Glomerular endothelial cell (primary cell): ENCODE results near the gene PCDHGC5. TPM values are rescaled to one million over a fixed set of nuclear protein-coding genes. Genes with fewer than 3 reads are reported as not detected.

Experiments
- DNase-seq: peaks from one replicate; pipeline ENCODE4 v3.0.0-alpha.2; 2011; ENCODE audit warnings: low read depth, low spot score; ENCODE audit errors: extremely low read depth
- total RNA-seq: library from RNA; depleted of rRNA; stranded (reverse); fragments of >200 nt; gene quantifications from 2 replicates; pipeline ENCODE4 v1.2.3, GENCODE V29; 2015

Gene PCDHGC5
- total RNA-seq, 1 donor from 2014 or later: 2.5 TPM

DNA sequence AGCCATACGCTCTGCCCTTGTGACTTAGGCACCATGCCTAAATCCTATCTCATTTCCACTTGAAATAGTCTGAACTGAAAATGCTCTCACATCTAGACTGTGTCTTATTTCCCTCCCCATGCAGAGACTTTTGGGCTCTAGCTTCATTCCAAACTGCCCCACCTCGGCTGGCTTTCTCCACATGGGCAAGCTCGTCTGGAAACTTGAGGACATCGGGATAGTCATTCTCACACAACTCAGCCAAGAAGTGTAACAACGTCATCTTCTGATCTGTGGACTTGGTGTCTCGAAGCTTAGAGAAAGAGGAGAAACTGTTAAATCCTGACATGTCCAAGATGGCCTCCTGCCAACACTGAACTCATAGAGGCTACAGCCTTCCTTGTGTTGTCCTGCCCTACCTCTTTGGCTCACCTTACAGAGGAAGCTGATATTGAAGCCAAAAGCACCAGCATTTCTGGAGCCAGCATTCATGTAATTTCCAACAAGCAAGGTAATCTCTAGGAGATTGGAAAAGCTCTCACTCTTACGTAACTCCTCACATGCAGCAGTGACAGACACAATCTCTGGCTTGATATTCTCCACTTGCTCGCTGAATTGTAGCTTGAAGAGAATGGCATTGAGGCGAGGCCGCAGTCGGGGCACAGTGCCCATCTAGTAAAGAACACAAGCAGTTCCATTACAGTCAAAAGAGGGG, 39.6 kb downstream of the PCDHGC5 start:
- no peak for DNase-seq

DNA sequence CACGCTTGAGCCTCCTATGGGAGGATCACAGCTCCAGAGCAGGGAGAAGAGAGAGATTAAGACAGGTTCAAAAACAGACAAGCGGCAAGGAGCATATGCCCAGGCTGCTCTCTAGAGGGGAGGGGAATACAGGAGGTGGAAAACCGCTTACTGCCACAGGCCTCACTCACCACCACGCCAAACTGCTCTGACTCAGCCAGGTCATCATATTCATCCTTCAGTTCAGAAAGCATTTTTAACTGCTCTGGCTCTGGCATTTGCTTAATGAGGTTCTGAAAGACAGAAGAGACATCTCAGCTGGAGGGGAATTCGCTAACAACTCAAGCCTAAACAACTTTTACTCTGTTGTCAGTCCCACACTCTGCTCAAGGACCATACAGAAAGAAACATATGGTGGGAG, 40.1 kb downstream of the PCDHGC5 start:
- DNase-seq: no peak

DNA sequence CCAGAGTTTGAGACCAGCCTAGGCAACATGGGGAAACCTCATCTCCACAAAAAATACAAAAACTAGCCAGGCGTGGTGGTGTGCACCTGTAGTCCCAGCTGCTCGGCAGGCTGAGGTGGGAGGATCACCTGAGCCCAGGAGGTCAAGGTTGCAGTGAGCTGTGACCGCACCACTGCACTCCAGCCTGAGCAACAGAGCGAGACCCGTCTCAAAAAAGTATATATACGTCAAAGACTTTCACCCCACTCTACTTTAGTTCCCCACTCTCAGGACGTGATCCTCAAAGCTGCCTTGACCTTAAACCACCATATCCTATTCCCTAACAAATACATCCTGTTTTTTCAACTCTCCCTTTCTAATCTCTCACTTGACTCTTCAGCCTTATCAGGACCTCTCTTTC, 41.0 kb downstream of the PCDHGC5 start:
- no peak for DNase-seq

DNA sequence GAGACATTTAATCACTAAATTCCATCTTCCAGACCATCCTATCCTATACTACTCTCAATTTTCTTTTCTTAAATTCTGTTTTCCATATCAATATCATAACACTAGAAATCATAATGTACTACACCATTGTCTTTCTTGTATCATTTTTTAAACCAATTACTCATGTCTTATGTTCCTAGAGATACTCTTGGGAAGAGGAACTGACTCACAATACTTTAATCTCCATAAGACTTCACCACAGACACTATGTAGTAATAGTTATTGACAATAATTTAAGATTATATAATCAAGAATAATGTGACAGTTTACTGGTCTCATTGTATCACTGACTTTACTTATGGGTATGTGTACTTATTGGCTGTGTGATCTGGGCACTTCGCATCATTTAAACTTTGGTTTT, 43.8 kb downstream of the PCDHGC5 start:
- no peak for DNase-seq

DNA sequence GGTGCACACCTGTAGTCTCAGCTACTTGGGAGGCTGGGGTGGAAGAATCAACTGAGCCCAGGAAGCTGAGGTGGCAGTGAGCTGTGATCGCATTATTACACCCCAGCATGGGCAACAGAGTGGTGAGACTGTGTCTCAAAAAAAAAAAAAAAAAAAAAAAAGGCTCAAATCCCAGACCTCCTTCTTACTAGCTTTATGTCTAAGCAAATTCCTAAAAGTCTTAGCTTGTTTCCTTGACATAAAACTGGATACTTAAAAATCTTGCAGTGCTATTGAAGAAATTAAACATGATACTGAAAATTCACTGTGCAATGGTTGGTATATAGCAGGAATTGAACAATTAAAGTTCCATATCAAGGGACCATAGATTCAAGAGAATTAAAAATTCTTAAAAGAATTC, 45.0 kb downstream of the PCDHGC5 start:
- DNase-seq: no peak

DNA sequence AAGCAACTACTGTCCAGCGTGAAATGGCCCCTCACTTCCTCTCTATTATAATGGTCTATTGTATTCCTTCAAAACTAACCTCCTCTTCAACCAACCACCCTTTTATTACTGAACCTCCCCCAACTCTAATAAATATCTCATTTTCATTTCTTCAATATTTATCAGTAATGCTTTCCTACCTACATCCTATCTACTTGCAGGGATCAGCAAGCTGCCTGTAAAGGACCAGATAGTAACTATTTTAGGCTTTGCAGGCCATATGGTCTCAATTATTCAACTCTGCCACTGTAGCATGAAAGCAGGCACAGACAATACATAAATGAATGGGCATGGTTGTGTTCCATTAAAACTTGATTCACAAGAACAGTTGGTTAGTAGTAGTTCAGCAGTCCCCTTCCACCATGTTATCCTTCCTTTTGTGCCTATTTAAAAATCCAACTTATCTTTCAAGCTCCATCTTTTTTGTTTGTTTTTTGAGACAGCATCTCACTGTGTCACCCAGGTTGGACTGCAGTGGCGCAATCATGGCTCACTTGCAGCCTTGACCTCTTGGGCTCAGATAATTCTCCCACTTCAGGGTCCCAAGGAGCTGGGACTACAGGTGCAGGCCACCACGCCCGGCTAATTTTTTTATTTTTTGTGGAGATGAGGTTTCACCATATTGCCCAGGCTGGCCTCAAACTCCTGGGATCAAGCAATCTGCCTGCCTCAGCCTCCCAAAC, 45.8 kb downstream of the PCDHGC5 start:
- no peak for DNase-seq

Other genes with a start within 250 kb of the PCDHGC5 start
- gene PCDHB15, start 243.7 kb upstream of the PCDHGC5 start, total RNA-seq: 0.97 and 1.7 TPM in 2 replicates
- 0.76 TPM in 1 of 2 replicates, not detected in the other for gene SLC25A2, start 185.0 kb upstream of the PCDHGC5 start, total RNA-seq
- 51.0 and 52.6 TPM in 2 replicates for gene TAF7, start 168.3 kb upstream of the PCDHGC5 start, total RNA-seq
- 0.39 and 1.2 TPM in 2 replicates for gene PCDHGA1, start 158.6 kb upstream of the PCDHGC5 start, total RNA-seq
- 2.6 and 4.1 TPM in 2 replicates for gene PCDHGA2, start 150.3 kb upstream of the PCDHGC5 start, total RNA-seq
- gene PCDHGA3, start 145.3 kb upstream of the PCDHGC5 start, total RNA-seq: 1.6 and 4.0 TPM in 2 replicates
- 0.82 and 2.3 TPM in 2 replicates for gene PCDHGB1, start 139.0 kb upstream of the PCDHGC5 start, total RNA-seq
- 5.7 and 9.2 TPM in 2 replicates for gene PCDHGA4, start 134.1 kb upstream of the PCDHGC5 start, total RNA-seq
- gene PCDHGB2, start 129.1 kb upstream of the PCDHGC5 start, total RNA-seq: 3.8 and 4.7 TPM in 2 replicates
- 0.82 and 2.1 TPM in 2 replicates for gene PCDHGA5, start 124.9 kb upstream of the PCDHGC5 start, total RNA-seq
- 2.6 and 5.5 TPM in 2 replicates for gene PCDHGB3, start 118.8 kb upstream of the PCDHGC5 start, total RNA-seq
- 4.5 and 6.6 TPM in 2 replicates for gene PCDHGA6, start 115.2 kb upstream of the PCDHGC5 start, total RNA-seq
- 3.6 and 5.3 TPM in 2 replicates for gene PCDHGA7, start 106.3 kb upstream of the PCDHGC5 start, total RNA-seq
- 11.1 and 19.5 TPM in 2 replicates for gene PCDHGB4, start 101.4 kb upstream of the PCDHGC5 start, total RNA-seq
- 0.92 and 2.3 TPM in 2 replicates for gene PCDHGA8, start 96.4 kb upstream of the PCDHGC5 start, total RNA-seq
- 17.5 and 27.2 TPM in 2 replicates for gene PCDHGB5, start 91.1 kb upstream of the PCDHGC5 start, total RNA-seq
- 3.3 and 4.5 TPM in 2 replicates for gene PCDHGA9, start 86.3 kb upstream of the PCDHGC5 start, total RNA-seq
- gene PCDHGB6, start 81.1 kb upstream of the PCDHGC5 start, total RNA-seq: 1.8 and 6.2 TPM in 2 replicates
- 4.0 and 12.4 TPM in 2 replicates for gene PCDHGA10, start 76.1 kb upstream of the PCDHGC5 start, total RNA-seq
- gene PCDHGB7, start 71.4 kb upstream of the PCDHGC5 start, total RNA-seq: 14.1 and 23.4 TPM in 2 replicates
- 12.3 and 17.5 TPM in 2 replicates for gene PCDHGA11, start 68.0 kb upstream of the PCDHGC5 start, total RNA-seq
- gene PCDHGA12, start 58.6 kb upstream of the PCDHGC5 start, total RNA-seq: 10.5 and 23.0 TPM in 2 replicates
- 24.3 and 43.0 TPM in 2 replicates for gene PCDHGC3, start 13.1 kb upstream of the PCDHGC5 start, total RNA-seq
- gene PCDHGC4, start 4.1 kb upstream of the PCDHGC5 start, total RNA-seq: 0.44 and 2.5 TPM in 2 replicates
- gene DIAPH1, start 129.9 kb downstream of the PCDHGC5 start, total RNA-seq: 78.6 and 94.1 TPM in 2 replicates
- 30.9 and 43.3 TPM in 2 replicates for gene HDAC3, start 147.8 kb downstream of the PCDHGC5 start, total RNA-seq
- 8.5 and 12.2 TPM in 2 replicates for gene RELL2, start 147.9 kb downstream of the PCDHGC5 start, total RNA-seq
- gene FCHSD1, start 162.3 kb downstream of the PCDHGC5 start, total RNA-seq: 29.3 and 31.8 TPM in 2 replicates
- gene ARAP3, start 193.1 kb downstream of the PCDHGC5 start, total RNA-seq: 43.5 and 69.0 TPM in 2 replicates